ENCODE results near the gene PEX26. TPM values are rescaled to one million over a fixed set of nuclear protein-coding genes. Genes with fewer than 3 reads are reported as not detected.

PEX26 gene
- total and polyA plus RNA-seq, 9 of the 15 experiments (the other 6 are each of a cell fraction or from before 2014, with no cell fraction given), result 0.35 to 39.6 (median 17.4) TPM

GRCh38 chr22:18078329-18079041, 695 bp downstream of the PEX26 start (continued):
- TF ChIP-seq MITF (IDR thresholded peaks at IDR 0.05) (no peak), RBM39 (optimal IDR thresholded peaks at IDR 0.05; ENCODE audit: low read depth, low read length) (no peak), E2F6 (IDR thresholded peaks at IDR 0.05; ENCODE audit: borderline replicate concordance in 1 of 2, extremely low read depth in 1 of 2, insufficient read depth in 1 of 2, insufficient read length in 1 of 2, low read depth in 1 of 2, low read length in 1 of 2, poor library complexity in 1 of 2, severe bottlenecking in 1 of 2) (no peak), SMAD1 (IDR thresholded peaks at IDR 0.05; ENCODE audit: low read depth, low read length, partially characterized antibody) (no peak), ZBTB1 (CRISPR knock-in tag; IDR thresholded peaks at IDR 0.05; ENCODE audit: borderline replicate concordance, low read depth) (0 out of 2 replicates have a peak, but pooled peaks have one; percentile 1), ZNF253 (CRISPR knock-in tag; conservative IDR thresholded peaks at IDR 0.05) (no peak), POLR2G (IDR thresholded peaks at IDR 0.05; ENCODE audit: low read depth, low read length) (peak; percentile 68), CGGBP1 (CRISPR knock-in tag; IDR thresholded peaks at IDR 0.05) (no peak), RBM25 (IDR thresholded peaks at IDR 0.05; ENCODE audit: low read depth, low read length, severe bottlenecking) (no peak), SREBF1 (IDR thresholded peaks at IDR 0.05; ENCODE audit: borderline replicate concordance, low read depth, low read length) (no peak), E2F1 (CRISPR knock-in tag; IDR thresholded peaks at IDR 0.05) (no peak), BCOR (IDR thresholded peaks at IDR 0.05) (peak; percentile 38; the same call in 1 of the 2 replicates), ZBTB7A (IDR thresholded peaks at IDR 0.05; ENCODE audit: borderline replicate concordance, control insufficient read depth, low read depth, low read length) (peak; percentile 93), CREB1 (IDR thresholded peaks at IDR 0.05) (no peak), CREB1 (CRISPR knock-in tag; IDR thresholded peaks at IDR 0.05) (no peak), RREB1 (CRISPR knock-in tag; IDR thresholded peaks at IDR 0.05) (no peak), KDM4B (IDR thresholded peaks at IDR 0.05; ENCODE audit: borderline replicate concordance in 2 of 2, low read depth in 1 of 2) (no peak)
